Stimulated activated naive CD4-positive, alpha-beta T cell (primary cell): ENCODE results near the gene SERINC5.
"Not testable (repeated sequence)": the region's sequence is repeated elsewhere in the genome, so short reads cannot be mapped to it uniquely, and the experiment has no call there.

ENCODE experiments used
- DNase-seq, 6 experiments: peaks; one replicate each; lab custom pipeline; 2025; lab: John Stamatoyannopoulos, UW

Gene SERINC5

GRCh38 chr5:80227979-80228596 is 27.8 kb downstream of the SERINC5 start:
- no peak for DNase-seq

DNA sequence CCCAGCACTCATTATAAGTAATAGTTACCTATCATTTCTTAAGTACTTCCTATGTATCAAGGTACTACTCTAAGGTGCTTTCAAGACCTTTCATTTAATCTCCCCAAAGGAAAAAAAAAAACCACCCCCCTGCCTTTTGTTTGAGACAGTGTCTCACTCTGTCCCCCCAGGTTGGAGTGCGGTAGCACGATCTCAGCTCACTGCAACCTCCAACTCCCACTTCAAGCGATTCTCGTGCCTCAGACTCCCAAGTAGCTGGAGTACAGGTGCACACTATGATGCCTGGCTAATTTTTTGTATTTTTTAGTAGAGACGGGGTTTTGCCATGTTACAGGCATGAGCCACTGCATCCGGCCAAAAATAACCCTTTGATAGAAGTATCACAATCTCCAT is 29.9 kb downstream of the SERINC5 start:
- no peak for DNase-seq

DNA sequence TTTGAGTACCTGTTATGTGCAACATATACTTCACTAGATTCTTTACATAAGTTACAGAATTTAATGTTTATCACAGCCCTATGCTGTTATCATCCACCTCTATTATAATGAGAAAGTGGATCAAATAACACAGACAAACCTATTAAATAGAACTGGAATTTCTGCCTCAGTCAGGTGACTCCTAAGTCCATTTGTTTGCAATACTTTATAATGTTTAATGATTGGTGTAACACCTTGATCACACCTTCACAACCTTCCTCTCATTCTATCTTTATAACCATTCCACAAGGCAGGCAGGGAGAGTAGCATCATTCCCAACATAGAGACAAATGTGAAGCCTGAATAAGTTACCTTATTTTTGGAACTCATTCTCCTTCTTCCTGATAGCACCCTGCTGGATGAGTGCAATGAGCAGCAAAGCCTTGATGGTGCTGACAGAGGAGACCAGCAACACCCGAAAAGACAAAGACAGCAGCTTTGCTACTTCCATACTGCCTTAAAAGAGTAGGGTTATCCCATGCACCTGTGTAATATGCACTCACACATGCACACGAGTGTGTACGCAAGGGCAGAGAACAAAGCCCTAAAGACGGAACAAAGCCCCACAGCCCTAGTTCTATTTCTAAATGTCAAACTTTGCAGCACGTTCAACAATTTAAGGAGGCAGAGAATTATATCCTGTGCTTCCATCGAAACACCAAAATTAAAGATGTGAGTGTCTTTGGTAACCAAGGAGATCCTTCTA is 30.5 kb downstream of the SERINC5 start:
- no peak for DNase-seq

GRCh38 chr5:80223561-80223960 is 32.3 kb downstream of the SERINC5 start:
- DNase-seq, result no peak

DNA sequence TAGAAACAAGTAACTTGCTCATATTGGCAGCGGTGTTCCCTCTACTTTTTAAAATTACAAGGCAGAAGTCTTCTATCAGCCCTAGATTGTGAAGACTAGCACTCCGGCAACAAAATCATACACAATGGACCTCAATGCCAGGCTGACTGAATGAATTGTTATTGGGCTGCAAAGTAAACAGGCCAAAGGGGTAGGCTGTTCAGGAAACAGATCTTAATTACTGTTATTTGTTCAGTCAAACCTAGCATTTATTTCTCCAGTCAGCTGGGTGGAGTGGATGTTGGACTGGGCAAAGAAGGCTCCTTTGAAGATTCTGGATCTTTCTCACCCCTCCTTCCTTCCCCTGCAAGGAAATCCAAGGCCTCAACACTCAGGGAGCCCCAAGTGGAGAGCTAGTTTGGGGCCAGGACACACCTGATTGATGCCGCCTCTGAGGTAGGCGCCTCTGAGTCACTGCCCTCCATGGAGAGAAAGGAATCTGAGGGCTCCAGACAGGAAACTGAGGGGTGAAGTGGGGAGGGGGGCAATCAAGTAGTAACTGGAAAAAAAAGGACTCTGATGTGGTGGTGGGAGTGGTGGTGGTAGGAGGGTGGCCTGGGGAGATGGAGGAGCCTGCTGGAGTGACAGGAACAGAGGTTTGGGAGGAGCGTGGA is 35.5 kb downstream of the SERINC5 start:
- peak in 1 of 6 experiments; percentile 15 for DNase-seq

DNA sequence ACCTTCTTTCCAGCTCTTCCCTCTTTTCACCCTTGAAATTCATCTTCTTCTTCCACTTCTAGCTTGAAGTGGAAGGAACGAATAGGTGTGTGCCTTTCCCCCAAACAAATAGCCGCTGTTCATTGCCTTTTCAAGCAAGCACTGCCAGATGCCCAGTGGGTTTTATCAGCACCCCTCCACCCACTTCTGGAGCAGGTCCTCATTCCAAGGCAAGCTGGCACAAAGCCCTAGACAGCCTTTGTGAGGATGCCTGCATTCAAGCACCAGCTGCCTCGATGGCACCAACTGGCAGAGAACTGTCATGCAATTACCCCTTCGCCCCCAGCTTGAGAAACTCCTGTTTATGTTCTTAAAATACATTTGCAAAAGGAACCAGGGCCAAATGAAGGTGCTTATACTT is 36.5 kb downstream of the SERINC5 start:
- DNase-seq, result no peak

DNA sequence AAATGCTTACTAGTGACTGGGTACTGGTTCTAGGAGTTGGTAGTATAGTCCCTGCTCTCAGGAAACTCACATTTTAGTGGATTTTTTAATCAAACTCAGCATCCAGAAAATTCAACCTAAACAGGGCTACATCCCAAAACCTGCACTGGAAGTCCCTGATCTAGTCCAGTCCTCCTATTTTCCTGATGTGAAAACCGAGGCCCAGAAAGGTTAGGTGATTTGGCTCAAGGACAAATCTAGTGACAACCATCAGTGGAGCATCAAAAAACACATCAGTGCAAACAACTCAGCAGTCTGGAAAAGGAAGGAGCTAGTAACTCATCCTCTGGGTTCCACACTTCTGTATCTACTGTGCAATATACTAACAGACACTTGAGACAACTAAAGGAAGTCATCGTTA is 38.2 kb downstream of the SERINC5 start:
- DNase-seq, result no peak

DNA sequence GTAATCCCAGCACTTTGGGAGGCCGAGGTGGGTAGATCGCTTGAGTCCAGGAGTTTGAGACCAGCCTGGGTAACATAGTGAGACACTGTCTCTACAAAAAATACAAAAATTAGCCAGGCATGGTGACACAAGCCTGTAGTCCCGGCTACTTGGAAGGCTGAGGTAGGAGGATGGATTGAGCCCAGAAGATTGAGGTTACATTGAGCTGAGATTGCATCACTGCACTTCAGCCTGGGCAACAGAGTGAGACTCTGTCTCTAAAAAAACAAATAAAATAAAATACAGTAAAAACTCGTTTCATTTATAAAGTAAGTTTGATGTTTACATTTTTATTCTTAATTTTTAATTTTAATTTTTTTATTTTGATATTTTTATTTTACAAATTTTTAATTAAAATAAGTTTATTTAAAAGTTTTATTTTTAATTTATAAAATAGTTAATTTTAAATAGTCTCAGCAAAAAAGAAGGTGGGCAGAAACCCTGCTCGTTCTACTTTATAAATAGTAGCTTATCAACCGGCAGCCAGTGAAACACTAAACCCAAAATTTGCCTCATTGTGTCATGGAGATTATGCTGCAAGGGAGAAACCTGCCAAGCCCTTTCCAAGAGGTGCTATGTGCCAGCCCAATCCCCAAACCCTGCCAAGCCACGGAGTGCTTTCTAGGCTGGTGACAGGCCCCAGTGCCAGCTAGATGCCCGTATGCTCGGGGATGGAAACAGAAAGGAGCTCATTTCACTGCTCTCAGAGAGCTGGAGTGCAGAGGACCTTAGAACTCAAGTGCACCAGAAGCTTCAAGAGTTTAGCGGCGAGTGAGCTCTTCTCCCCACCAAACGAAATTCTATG is 38.9 kb downstream of the SERINC5 start:
- DNase-seq, result peak in 2 of 6 experiments; percentile 5 to 18

DNA sequence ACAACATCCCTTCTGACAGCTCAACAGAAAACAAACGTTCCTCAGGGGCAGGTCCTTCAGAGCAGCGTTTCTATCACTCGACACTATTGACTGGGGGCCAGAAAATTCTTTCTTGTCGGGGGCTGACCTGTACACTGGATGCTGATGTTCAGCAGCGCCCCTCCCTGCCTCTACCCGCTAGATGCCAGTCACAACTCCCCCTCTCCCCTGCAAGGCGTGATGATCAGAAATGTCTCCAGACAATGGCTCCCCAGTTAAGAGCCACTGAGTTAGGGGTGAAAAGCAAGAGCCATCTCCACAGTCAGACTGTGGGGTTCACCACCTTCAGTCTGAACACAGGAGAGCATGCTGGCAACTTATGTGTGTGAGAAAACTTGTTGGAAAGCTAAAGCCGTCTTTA is 39.8 kb downstream of the SERINC5 start:
- no peak for DNase-seq

GRCh38 chr5:80215523-80215922 is 40.3 kb downstream of the SERINC5 start:
- DNase-seq, result no peak

DNA sequence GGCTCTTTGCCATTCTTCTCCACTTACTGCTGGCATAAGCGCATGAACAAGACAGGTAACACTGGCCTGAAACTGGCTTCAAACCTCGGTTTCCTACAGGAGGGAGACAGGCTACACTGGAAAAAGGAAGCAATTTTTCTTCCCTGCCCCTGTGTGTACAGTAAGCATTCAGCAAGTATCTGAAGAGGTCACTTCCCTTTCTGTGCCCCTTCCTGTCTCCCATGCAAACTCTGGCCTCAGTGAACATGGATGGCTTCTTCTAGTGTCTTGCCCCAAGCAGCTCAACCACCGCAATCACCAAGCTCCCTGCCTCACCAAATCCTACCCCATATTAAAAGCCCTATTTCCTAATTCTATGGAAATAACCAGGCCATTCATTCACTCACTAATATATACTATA is 42.4 kb downstream of the SERINC5 start:
- DNase-seq, result no peak

DNA sequence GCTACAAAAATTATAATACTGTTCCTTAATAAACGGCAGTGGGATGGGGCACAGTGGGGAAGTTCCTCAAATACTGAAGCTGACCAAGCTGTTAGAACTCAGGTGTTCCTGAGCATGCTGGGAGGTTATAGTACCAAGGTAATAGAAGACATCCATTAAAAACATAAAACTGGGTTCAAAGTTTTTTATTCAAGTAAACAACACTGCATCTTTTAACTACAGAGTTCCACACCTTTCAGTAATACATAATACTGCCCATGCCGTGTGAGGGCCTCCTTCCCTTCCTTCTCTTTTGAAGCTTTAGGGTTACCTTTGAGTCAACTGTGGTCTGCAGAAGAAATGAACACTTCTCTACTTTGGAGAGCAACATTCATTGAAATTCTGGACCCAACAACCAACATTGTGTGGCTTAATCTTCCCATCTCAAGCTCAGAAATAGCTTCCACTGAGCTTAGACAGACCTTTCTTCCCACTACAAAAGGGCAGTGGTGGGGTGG is 43.6 kb downstream of the SERINC5 start:
- DNase-seq, result no peak

GRCh38 chr5:80211327-80211726 is 44.5 kb downstream of the SERINC5 start:
- no peak for DNase-seq

GRCh38 chr5:80210014-80210413 is 45.8 kb downstream of the SERINC5 start:
- peak in 2 of 6 experiments; percentile 18 to 19 for DNase-seq

DNA sequence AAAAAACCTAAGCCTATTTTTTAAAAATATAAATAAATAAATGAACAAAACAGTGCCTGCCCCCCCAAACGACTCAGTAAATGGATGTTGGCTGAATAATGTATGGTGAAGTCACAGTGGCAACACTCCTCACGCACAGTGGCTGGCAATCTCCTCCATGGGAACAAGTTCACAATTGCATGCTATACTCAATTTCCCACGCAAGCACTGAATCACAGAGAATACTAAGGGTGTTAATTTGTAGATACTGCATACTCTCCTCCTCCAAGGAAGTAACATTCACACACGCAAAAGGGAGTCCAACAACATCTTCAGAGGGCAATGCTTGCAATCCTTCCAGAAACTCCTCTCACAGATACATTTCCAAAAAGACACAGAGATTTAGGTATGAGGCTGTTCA is 47.5 kb downstream of the SERINC5 start:
- no peak for DNase-seq

DNA sequence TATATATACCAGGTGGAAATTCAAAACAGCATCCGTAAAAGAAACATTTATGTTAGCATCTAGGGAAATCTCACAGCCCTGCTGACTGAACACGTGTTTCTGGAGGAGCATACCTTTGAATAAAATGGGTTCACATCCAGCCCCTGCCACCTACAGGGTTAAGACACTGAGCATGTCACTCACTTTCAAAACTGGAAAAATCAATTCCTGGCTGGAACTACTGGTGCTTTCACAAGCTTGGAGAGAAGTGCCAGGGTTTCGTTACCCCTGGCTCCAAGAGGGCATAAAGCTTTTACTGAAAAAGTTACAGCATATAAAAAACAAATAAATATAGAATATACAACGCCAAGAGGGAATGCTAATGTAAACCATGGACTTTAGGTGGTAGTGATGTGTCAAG is 48.0 kb downstream of the SERINC5 start:
- no peak for DNase-seq

GRCh38 chr5:80206282-80206681 is 49.6 kb downstream of the SERINC5 start:
- no peak for DNase-seq

DNA sequence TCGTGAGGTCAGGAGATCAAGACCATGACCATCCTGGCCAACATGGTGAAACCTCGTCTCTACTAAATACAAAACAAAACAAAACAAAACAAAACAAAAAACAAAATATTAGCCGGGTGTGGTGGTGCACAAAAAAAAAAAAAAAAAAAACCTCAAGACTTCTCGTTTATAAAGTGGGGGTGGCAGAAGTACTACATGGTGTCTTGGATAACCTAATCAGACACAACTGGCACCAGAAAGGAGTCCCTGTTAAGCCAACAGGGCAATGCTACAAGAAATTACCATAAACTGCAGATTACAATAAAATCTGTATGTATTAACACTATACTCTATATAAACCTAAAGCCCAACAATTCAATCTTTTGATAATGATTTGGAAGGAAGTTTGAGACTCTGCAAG is 50.0 kb downstream of the SERINC5 start:
- DNase-seq, result no peak

GRCh38 chr5:80204808-80205614 is 50.8 kb downstream of the SERINC5 start:
- peak in 5 of 6 experiments; percentile 4 to 59 (median 25) for DNase-seq

DNA sequence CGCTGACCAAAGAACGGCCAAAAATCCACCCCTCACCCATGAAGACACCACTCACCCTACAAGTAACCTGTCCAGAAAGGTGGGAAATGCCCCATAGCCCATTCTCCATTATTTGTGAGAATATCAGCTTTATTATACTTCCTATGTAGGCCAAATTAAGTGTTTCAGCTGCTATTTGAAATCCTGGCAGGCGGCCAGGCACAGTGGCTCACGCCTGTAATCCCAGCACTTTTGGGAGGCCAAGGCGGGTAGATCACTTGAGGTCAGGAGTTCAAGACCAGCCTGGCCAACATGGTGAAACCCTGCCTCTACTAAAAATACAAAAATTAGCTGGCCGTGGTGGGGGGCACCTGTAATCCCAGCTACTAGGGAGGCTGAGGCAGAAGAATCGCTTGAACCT is 54.1 kb downstream of the SERINC5 start:
- DNase-seq, result not testable (repeated sequence)

DNA sequence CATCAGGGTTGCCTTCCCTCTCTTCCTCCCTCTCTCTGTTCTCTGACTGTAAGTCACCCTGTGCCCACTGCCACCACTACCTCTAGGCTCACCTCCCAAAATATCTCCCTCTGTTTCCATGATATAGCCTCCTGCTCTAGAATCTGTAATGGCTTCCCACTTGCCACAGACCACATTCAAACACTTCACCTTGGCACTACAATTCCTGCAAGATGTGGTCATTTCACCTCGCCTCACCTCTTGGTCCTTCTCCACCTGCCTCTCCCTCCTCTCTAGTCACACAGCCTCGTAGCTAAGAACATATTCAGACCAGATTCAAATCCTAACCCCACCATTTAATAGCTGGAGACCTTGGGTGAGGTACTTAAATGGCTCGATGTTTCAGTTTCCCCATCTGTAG is 56.9 kb downstream of the SERINC5 start:
- DNase-seq, result no peak
